ENCODE results near the gene SRRM1.

Gene SRRM1

DNA sequence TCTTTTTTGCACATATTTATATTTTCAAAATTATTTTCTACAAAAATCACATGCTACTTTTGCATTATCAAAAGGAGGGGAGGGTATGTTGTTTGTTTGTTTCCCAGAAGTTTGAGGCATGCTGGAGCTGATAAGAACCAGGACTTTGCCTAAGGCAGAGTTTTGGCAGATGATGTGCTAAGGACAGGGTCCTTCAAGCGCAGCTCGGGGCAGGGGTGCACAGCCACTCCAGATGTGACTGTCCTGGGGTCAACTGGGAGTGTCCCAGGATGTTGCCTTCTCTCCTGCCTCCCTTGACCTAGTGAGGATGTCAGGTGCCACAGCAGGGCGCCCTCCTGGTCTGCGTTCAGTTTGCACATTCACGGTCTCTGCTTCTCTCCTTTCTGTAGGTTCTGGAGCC lies 42.6 kb upstream of the SRRM1 start:
- no peak overlapping the region for H3K9ac ChIP-seq
- no peaks in the 10 kb centered on the region for H3K4me1 ChIP-seq (ENCODE audit: low read depth, poor library complexity, severe bottlenecking)
- H3K79me2 ChIP-seq (ENCODE audit: insufficient read depth, low read depth), result no peaks in the 10 kb centered on the region
- no peaks in the 10 kb centered on the region for H4K20me1 ChIP-seq (ENCODE audit: insufficient read depth)
- no peak for TF ChIP-seq CTCF (conservative IDR thresholded peaks at IDR 0.05; ENCODE audit: low read depth, low read length)
- H3K36me3 ChIP-seq (ENCODE audit: insufficient read depth), result no peaks in the 10 kb centered on the region
- H3K4me3 ChIP-seq (IDR thresholded peaks at IDR 0.05; ENCODE audit: insufficient read depth, low read depth, low read length), result no peak overlapping the region
- H3K27me3 ChIP-seq (ENCODE audit: insufficient read depth, low read depth), result no peaks in the 10 kb centered on the region
- no peak overlapping the region for H3K4me2 ChIP-seq
- no peak overlapping the region for H2AFZ ChIP-seq (ENCODE audit: low read depth)
- H3K27ac ChIP-seq, result no peak overlapping the region

DNA sequence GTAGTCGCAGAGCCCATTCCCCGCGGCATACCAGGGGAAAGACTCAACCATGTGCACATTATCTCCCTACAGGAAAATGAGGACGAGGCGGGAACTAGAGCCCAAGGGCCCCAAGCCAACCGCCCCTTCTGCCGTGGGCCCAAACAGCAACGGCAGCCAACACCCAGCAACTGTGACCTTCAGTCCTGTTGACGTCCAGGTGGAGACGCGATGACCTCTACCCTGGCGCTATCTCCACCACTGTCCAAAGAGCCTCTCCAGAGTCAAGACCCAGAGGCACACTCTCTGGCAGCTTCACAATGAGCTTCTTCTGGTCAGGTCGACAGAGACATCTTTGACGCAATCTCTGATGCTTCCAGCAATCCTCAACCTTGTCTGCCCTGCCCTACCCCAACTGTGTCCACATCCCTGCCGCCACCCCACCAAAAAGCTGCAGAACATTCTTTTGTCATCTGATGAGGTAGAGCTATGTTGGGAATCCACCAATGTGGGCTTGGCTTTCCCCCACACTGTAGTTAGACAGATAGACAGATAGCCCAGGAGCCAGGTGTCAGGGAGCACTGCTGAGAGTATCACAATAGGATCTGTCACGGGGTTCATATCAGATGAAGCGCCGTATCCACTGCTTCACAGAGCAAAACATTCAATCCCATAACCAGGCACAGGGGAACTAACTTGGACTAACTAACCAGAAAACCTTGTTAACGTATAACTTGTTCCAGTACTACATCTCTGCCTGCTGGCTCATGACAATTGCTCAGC lies 37.4 kb upstream of the SRRM1 start:
- Histone ChIP-seq H3K4me1 (ENCODE audit: low read depth, poor library complexity, severe bottlenecking) (no peaks in the 10 kb centered on the region), H3K27me3 (ENCODE audit: insufficient read depth, low read depth) (no peaks in the 10 kb centered on the region), H3K27ac (no peak overlapping the region), H3K9ac (no peak overlapping the region), H3K4me2 (no peak overlapping the region), H4K20me1 (ENCODE audit: insufficient read depth) (no peaks in the 10 kb centered on the region), H2AFZ (ENCODE audit: low read depth) (no peak overlapping the region), H3K79me2 (ENCODE audit: insufficient read depth, low read depth) (no peaks in the 10 kb centered on the region), H3K4me3 (IDR thresholded peaks at IDR 0.05; ENCODE audit: insufficient read depth, low read depth, low read length) (no peak overlapping the region), H3K36me3 (ENCODE audit: insufficient read depth) (no peaks in the 10 kb centered on the region)
- TF ChIP-seq CTCF (conservative IDR thresholded peaks at IDR 0.05; ENCODE audit: low read depth, low read length), result no peak

GRCh38 chr1:24606296-24606605 lies 36.9 kb upstream of the SRRM1 start:
- H3K4me2 ChIP-seq, result no peak overlapping the region
- TF ChIP-seq CTCF (conservative IDR thresholded peaks at IDR 0.05; ENCODE audit: low read depth, low read length), result no peak
- no peak overlapping the region for H3K27ac ChIP-seq
- no peaks in the 10 kb centered on the region for H3K79me2 ChIP-seq (ENCODE audit: insufficient read depth, low read depth)
- no peak overlapping the region for H3K4me3 ChIP-seq (IDR thresholded peaks at IDR 0.05; ENCODE audit: insufficient read depth, low read depth, low read length)
- no peaks in the 10 kb centered on the region for H3K4me1 ChIP-seq (ENCODE audit: low read depth, poor library complexity, severe bottlenecking)
- H4K20me1 ChIP-seq (ENCODE audit: insufficient read depth), result no peaks in the 10 kb centered on the region
- H2AFZ ChIP-seq (ENCODE audit: low read depth), result no peak overlapping the region
- H3K9ac ChIP-seq, result no peak overlapping the region
- no peaks in the 10 kb centered on the region for H3K36me3 ChIP-seq (ENCODE audit: insufficient read depth)
- no peaks in the 10 kb centered on the region for H3K27me3 ChIP-seq (ENCODE audit: insufficient read depth, low read depth)

- TF ChIP-seq CTCF (conservative IDR thresholded peaks at IDR 0.05; ENCODE audit: low read depth, low read length), result no peak
Observed at GRCh38 chr1:24606621-24607020, 36.5 kb upstream of the SRRM1 start.

More at GRCh38 chr1:24606621-24607020, 36.5 kb upstream of the SRRM1 start:
- H3K27ac ChIP-seq, result no peak overlapping the region
- no peak overlapping the region for H3K4me2 ChIP-seq
- H2AFZ ChIP-seq (ENCODE audit: low read depth), result no peak overlapping the region
- H3K9ac ChIP-seq, result no peak overlapping the region
- H3K4me3 ChIP-seq (IDR thresholded peaks at IDR 0.05; ENCODE audit: insufficient read depth, low read depth, low read length), result no peak overlapping the region
- H3K36me3 ChIP-seq (ENCODE audit: insufficient read depth), result no peaks in the 10 kb centered on the region
- no peaks in the 10 kb centered on the region for H4K20me1 ChIP-seq (ENCODE audit: insufficient read depth)
- no peaks in the 10 kb centered on the region for H3K4me1 ChIP-seq (ENCODE audit: low read depth, poor library complexity, severe bottlenecking)
- H3K27me3 ChIP-seq (ENCODE audit: insufficient read depth, low read depth), result no peaks in the 10 kb centered on the region
- H3K79me2 ChIP-seq (ENCODE audit: insufficient read depth, low read depth), result no peaks in the 10 kb centered on the region
